ENCODE results near the gene KCNIP4.

GRCh38 chr4:21139327-21139726 is 809.2 kb downstream of the KCNIP4 start:
- TF ChIP-seq, protein P1, sequence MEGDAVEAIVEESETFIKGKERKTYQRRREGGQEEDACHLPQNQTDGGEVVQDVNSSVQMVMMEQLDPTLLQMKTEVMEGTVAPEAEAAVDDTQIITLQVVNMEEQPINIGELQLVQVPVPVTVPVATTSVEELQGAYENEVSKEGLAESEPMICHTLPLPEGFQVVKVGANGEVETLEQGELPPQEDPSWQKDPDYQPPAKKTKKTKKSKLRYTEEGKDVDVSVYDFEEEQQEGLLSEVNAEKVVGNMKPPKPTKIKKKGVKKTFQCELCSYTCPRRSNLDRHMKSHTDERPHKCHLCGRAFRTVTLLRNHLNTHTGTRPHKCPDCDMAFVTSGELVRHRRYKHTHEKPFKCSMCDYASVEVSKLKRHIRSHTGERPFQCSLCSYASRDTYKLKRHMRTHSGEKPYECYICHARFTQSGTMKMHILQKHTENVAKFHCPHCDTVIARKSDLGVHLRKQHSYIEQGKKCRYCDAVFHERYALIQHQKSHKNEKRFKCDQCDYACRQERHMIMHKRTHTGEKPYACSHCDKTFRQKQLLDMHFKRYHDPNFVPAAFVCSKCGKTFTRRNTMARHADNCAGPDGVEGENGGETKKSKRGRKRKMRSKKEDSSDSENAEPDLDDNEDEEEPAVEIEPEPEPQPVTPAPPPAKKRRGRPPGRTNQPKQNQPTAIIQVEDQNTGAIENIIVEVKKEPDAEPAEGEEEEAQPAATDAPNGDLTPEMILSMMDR (conservative IDR thresholded peaks at IDR 0.05; ENCODE audit: low read length): no peak
- no peak for TF ChIP-seq EZH2phosphoT487 (IDR thresholded peaks at IDR 0.05; ENCODE audit: borderline replicate concordance)
